ENCODE data around the gene KCNJ12.
"Not testable (repeated sequence)": the region's sequence is repeated elsewhere in the genome, so short reads cannot be mapped to it uniquely, and the experiment has no call there.

The KCNJ12 gene

GRCh38 chr17:21445091-21445650 lies 69.0 kb downstream of the KCNJ12 start:
- no peak overlapping the region for H3K4me3 Mint-ChIP-seq
- H3K27me3 Mint-ChIP-seq = no peaks in the 10 kb centered on the region
- peaks cover 0 to 7% of the 10 kb centered on the region in 2 donors for H3K9me3 Mint-ChIP-seq
- DNase-seq = no peak
- H3K27ac Mint-ChIP-seq = no peak overlapping the region
- H3K4me1 Mint-ChIP-seq = no peaks in the 10 kb centered on the region
- ATAC-seq = no peak

- H3K4me3 Mint-ChIP-seq = not testable (repeated sequence)
Observed at GRCh38 chr17:21447552-21447951, 71.4 kb downstream of the KCNJ12 start.

GRCh38 chr17:21449891-21450290 lies 73.7 kb downstream of the KCNJ12 start:
- not testable (repeated sequence) for H3K4me3 Mint-ChIP-seq, H3K27ac Mint-ChIP-seq, ATAC-seq, H3K9me3 Mint-ChIP-seq, DNase-seq
- H3K4me1 Mint-ChIP-seq = peaks cover 16% of the 10 kb centered on the region
- H3K27me3 Mint-ChIP-seq = peaks cover 12% of the 10 kb centered on the region

More at GRCh38 chr17:21447552-21447951, 71.4 kb downstream of the KCNJ12 start:
- not testable (repeated sequence) for H3K27ac Mint-ChIP-seq, H3K4me1 Mint-ChIP-seq, ATAC-seq, H3K9me3 Mint-ChIP-seq, H3K27me3 Mint-ChIP-seq, DNase-seq

- Mint-ChIP-seq H3K4me1 (peaks cover 37% of the 10 kb centered on the region), H3K27me3 (peaks cover 24% of the 10 kb centered on the region), H3K27ac (no peak overlapping the region), H3K9me3 (no peaks in the 10 kb centered on the region), H3K4me3 (no peak overlapping the region)
- DNase-seq (no peak), ATAC-seq (no peak)
Observed at GRCh38 chr17:21451975-21452374, 75.8 kb downstream of the KCNJ12 start.

- H3K9me3 Mint-ChIP-seq = no peaks in the 10 kb centered on the region
- H3K27me3 Mint-ChIP-seq = peaks cover 24% of the 10 kb centered on the region
- ATAC-seq = peak; percentile 27
- H3K4me1 Mint-ChIP-seq = peaks cover 43% of the 10 kb centered on the region
- H3K4me3 Mint-ChIP-seq = peak overlapping the region; percentile 60 to 63
- peak overlapping the region in 1 of 2 donors; percentile 54 for H3K27ac Mint-ChIP-seq
- peak; percentile 11 to 36 for DNase-seq
Observed at GRCh38 chr17:21452377-21453143, 76.4 kb downstream of the KCNJ12 start.

GRCh38 chr17:21453144-21453898 lies 77.2 kb downstream of the KCNJ12 start:
- DNase-seq (no peak), ATAC-seq (no peak)
- no peaks in the 10 kb centered on the region for H3K9me3 Mint-ChIP-seq
- H3K4me1 Mint-ChIP-seq = peaks cover 50% of the 10 kb centered on the region
- peaks cover 27% of the 10 kb centered on the region for H3K27me3 Mint-ChIP-seq
- no peak overlapping the region for H3K27ac Mint-ChIP-seq
- H3K4me3 Mint-ChIP-seq = peak overlapping the region in 1 of 2 donors; percentile 63

- H3K4me3 Mint-ChIP-seq, DNase-seq, H3K9me3 Mint-ChIP-seq, ATAC-seq, H3K27ac Mint-ChIP-seq: not testable (repeated sequence)
- peaks cover 34% of the 10 kb centered on the region for H3K27me3 Mint-ChIP-seq
- peaks cover 54% of the 10 kb centered on the region for H3K4me1 Mint-ChIP-seq
Observed at GRCh38 chr17:21454006-21454405, 77.8 kb downstream of the KCNJ12 start.

- Mint-ChIP-seq H3K27ac (peak overlapping the region in 1 of 2 donors; percentile 5), H3K4me3 (no peak overlapping the region), H3K9me3 (no peaks in the 10 kb centered on the region), H3K4me1 (peaks cover 54% of the 10 kb centered on the region), H3K27me3 (peaks cover 34% of the 10 kb centered on the region)
- no peak for DNase-seq
- ATAC-seq = no peak
Observed at GRCh38 chr17:21454441-21454840, 78.3 kb downstream of the KCNJ12 start.

GRCh38 chr17:21455761-21456160 lies 79.6 kb downstream of the KCNJ12 start:
- Mint-ChIP-seq H3K4me3 (no peak overlapping the region), H3K4me1 (peaks cover 54% of the 10 kb centered on the region), H3K9me3 (no peaks in the 10 kb centered on the region), H3K27ac (no peak overlapping the region), H3K27me3 (peaks cover 34% of the 10 kb centered on the region)
- ATAC-seq (no peak), DNase-seq (no peak)

GRCh38 chr17:21456449-21456848 lies 80.3 kb downstream of the KCNJ12 start:
- peaks cover 34% of the 10 kb centered on the region for H3K27me3 Mint-ChIP-seq
- peaks cover 54% of the 10 kb centered on the region for H3K4me1 Mint-ChIP-seq

GRCh38 chr17:21457051-21458026 lies 81.2 kb downstream of the KCNJ12 start:
- ATAC-seq (peak; percentile 91), DNase-seq (peak; percentile 94 to 96)
- Mint-ChIP-seq H3K27me3 (peaks cover 34% of the 10 kb centered on the region), H3K4me3 (peak overlapping the region in 1 of 2 donors; percentile 22), H3K4me1 (peaks cover 53% of the 10 kb centered on the region), H3K9me3 (no peaks in the 10 kb centered on the region), H3K27ac (peak overlapping the region in 1 of 2 donors; percentile 74)

More at GRCh38 chr17:21456449-21456848, 80.3 kb downstream of the KCNJ12 start:
- H3K4me3 Mint-ChIP-seq, ATAC-seq, H3K27ac Mint-ChIP-seq, DNase-seq, H3K9me3 Mint-ChIP-seq: not testable (repeated sequence)

- Mint-ChIP-seq H3K9me3 (no peaks in the 10 kb centered on the region), H3K27ac (peak overlapping the region in 1 of 2 donors; percentile 74), H3K4me1 (peaks cover 52% of the 10 kb centered on the region), H3K4me3 (peak overlapping the region in 1 of 2 donors; percentile 22), H3K27me3 (peaks cover 33% of the 10 kb centered on the region)
- ATAC-seq (no peak), DNase-seq (no peak)
Observed at GRCh38 chr17:21458054-21458453, 81.9 kb downstream of the KCNJ12 start.

- DNase-seq = no peak
- H3K27ac Mint-ChIP-seq = no peak overlapping the region
- H3K4me3 Mint-ChIP-seq = no peak overlapping the region
- H3K9me3 Mint-ChIP-seq = no peaks in the 10 kb centered on the region
- H3K27me3 Mint-ChIP-seq = peaks cover 37% of the 10 kb centered on the region
- peaks cover 63% of the 10 kb centered on the region for H3K4me1 Mint-ChIP-seq
- ATAC-seq = no peak
Observed at GRCh38 chr17:21459536-21459935, 83.4 kb downstream of the KCNJ12 start.

- ATAC-seq (no peak), DNase-seq (no peak)
- Mint-ChIP-seq H3K4me3 (no peak overlapping the region), H3K9me3 (no peaks in the 10 kb centered on the region), H3K27ac (no peak overlapping the region), H3K4me1 (peaks cover 56% of the 10 kb centered on the region), H3K27me3 (peaks cover 36% of the 10 kb centered on the region)
Observed at GRCh38 chr17:21460358-21460757, 84.2 kb downstream of the KCNJ12 start.

- peaks cover 37% of the 10 kb centered on the region for H3K4me1 Mint-ChIP-seq
- no peak for DNase-seq
- H3K27ac Mint-ChIP-seq = no peak overlapping the region
- no peaks in the 10 kb centered on the region for H3K9me3 Mint-ChIP-seq
- H3K27me3 Mint-ChIP-seq = peaks cover 29% of the 10 kb centered on the region
- no peak for ATAC-seq
- H3K4me3 Mint-ChIP-seq = no peak overlapping the region
Observed at GRCh38 chr17:21462237-21462636, 86.1 kb downstream of the KCNJ12 start.
